Urinary bladder (tissue), 4 donors: ENCODE measurements around the gene PROM1. TPM values are rescaled to one million over a fixed set of nuclear protein-coding genes. Genes with fewer than 3 reads are reported as not detected.
A peak's percentile ranks its signal among the peaks of the same experiment; 100 is the strongest.

Experiments used
- DNase-seq: peaks from one replicate; pipeline ENCODE4 v3.0.0-alpha.2; 2015; ENCODE audit errors: extremely low spot score
- H3K27ac ChIP-seq: one replicate; pipeline ENCODE4 v1.5.1; 2013; ENCODE audit warnings: low read depth, mild to moderate bottlenecking, moderate library complexity
- H3K36me3 ChIP-seq: one replicate; pipeline ENCODE4 v1.6.1; 2013; ENCODE audit warnings: mild to moderate bottlenecking, moderate library complexity; ENCODE audit not compliant: insufficient read depth
- H3K4me1 ChIP-seq: one replicate; pipeline ENCODE4 v1.6.1; 2013; ENCODE audit warnings: mild to moderate bottlenecking, moderate library complexity; ENCODE audit not compliant: insufficient read depth
- H3K4me3 ChIP-seq: one replicate; pipeline ENCODE4 v1.5.1; 2013; ENCODE audit warnings: low read depth, low read length
- WGBS: extraction: QIAGEN DNeasy Blood & Tissue Kit; methylation state at CpG from one replicate; pipeline ENCODE4 v1.1.7; 2013; 5-methylcytosine and 5-hydroxymethylcytosine counted together
- polyA plus RNA-seq: library from polyadenylated mRNA; stranded (reverse); fragments of 200-250 nt; gene quantifications from one replicate; pipeline ENCODE4 v1.2.3, GENCODE V29; 2013
- total RNA-seq: library from RNA; depleted of rRNA; stranded (reverse); fragments of >200 nt; gene quantifications from one replicate; pipeline ENCODE4 v1.2.3, GENCODE V29; 2014
- donor health status: healthy with polysubstance abuse.
- donor health status: healthy.

The PROM1 gene, protein sequence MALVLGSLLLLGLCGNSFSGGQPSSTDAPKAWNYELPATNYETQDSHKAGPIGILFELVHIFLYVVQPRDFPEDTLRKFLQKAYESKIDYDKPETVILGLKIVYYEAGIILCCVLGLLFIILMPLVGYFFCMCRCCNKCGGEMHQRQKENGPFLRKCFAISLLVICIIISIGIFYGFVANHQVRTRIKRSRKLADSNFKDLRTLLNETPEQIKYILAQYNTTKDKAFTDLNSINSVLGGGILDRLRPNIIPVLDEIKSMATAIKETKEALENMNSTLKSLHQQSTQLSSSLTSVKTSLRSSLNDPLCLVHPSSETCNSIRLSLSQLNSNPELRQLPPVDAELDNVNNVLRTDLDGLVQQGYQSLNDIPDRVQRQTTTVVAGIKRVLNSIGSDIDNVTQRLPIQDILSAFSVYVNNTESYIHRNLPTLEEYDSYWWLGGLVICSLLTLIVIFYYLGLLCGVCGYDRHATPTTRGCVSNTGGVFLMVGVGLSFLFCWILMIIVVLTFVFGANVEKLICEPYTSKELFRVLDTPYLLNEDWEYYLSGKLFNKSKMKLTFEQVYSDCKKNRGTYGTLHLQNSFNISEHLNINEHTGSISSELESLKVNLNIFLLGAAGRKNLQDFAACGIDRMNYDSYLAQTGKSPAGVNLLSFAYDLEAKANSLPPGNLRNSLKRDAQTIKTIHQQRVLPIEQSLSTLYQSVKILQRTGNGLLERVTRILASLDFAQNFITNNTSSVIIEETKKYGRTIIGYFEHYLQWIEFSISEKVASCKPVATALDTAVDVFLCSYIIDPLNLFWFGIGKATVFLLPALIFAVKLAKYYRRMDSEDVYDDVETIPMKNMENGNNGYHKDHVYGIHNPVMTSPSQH
- total RNA-seq (30.5 TPM), polyA plus RNA-seq (13.5 TPM)

DNA sequence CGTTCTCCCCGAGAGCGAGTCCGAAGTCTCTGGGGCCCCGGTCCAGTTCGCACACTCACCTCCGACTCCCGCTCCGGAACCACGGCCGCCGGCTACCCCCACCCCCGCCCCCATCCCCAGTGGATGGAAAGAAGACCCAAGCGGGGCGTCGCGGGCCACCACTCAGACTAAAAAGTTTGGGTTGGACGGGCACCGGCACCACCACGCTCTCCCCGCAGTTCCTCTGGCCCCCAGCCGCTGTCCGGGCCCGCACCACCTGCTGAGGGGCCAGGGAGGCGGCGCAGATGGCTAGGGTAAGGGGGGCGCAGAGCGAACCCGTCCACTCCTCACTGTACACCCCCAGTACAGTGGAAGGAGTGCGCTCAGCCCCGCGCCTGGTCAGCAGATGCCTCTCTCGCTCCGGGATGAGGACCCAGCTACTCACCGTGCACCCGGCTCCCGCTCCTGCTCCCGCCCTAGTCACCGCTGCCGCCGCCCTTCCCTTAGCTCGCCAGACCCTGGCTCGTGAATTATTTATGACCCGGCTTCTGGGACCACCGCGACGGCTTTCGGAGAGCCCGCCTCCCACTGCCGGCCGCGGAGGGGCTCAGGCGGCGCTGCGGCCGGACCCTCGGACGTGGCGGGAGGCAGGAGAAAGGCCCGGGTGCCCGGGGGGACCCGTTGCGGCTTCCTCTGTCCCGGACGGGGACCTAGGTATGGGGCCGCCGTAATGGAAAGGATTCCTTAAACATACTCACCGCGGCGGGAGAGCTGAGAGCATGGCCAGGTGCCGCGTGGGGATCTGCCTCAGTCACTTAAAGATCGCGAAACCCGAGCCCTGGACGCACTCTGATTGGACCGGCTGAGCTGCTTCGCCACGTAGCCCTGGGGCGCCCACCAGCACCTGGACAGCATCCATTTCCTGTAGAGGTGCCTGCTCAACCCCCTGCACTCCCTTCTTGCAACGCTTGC lies at the start of gene PROM1:
Gene PROM1, minus strand, starts transcription at position 783 of the 951 bp plus-strand sequence. CDS start 8,117 bp downstream, outside the sequence.
- H3K4me1 ChIP-seq: no peaks in the 10 kb centered on the region
- WGBS: 4% methylated on average over 81 of the region's 81 CpGs
- H3K36me3 ChIP-seq: no peaks in the 10 kb centered on the region
- no peak within 1 kb of the TSS for H3K27ac ChIP-seq
- DNase-seq: no peak
- H3K4me3 ChIP-seq: peak within 1 kb of the TSS; percentile 43

DNA sequence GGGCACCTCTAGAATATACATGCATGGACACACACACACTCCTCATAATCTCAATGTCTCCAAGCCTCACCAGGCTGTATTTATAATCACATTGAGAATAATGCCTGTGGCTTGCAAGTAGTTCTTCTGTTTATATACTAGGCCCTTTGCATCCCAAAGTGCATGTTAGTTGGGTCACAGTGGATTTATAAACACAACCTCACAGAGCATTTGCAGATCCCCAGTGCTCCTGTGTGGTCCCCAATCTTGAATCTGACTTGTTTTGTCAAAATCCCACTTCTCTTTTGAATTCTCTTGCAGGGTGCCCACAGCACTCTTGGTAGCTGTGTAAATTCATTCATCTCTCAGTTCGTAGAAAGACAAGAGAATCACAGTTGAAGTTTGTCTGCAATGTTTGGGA lies 49.6 kb upstream of the PROM1 start:
- 67% methylated on average over 1 of the region's 1 CpG for WGBS
- no peak for DNase-seq

GRCh38 chr4:16131293-16131692 lies 47.5 kb upstream of the PROM1 start:
- Histone ChIP-seq H3K4me1 (peaks cover 3% of the 10 kb centered on the region), H3K36me3 (no peaks in the 10 kb centered on the region), H3K4me3 (no peak overlapping the region), H3K27ac (no peak overlapping the region)
- no peak for DNase-seq
- WGBS: 94% methylated on average over 1 of the region's 1 CpG

More for the DNA sequence above, 49.6 kb upstream of the PROM1 start:
- no peak overlapping the region for H3K27ac ChIP-seq
- no peak overlapping the region for H3K4me3 ChIP-seq
- H3K36me3 ChIP-seq: no peaks in the 10 kb centered on the region
- peaks cover 3% of the 10 kb centered on the region for H3K4me1 ChIP-seq

DNA sequence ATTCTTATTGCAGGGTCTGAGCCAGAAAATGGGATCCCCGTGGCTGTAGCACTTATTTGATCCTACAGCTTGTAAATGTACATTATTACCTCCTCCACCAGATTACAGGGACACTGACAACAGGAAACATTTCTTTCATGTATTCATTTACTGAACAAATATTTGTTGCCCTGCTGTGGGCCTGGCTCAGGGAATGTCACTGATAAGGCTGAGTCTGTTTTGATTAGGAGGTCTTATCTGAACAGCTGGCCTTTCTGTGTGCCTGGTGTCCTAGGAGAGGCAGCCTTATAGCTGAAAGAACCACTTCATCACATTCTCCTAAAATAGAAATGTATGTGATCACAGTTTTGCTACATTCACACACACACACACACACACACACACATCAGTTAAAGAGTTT lies 45.5 kb upstream of the PROM1 start:
- Histone ChIP-seq H3K4me3 (no peak overlapping the region), H3K36me3 (no peaks in the 10 kb centered on the region), H3K27ac (no peak overlapping the region), H3K4me1 (peaks cover 3% of the 10 kb centered on the region)
- no peak for DNase-seq
- WGBS: 30% methylated on average over 1 of the region's 1 CpG

- no peak for DNase-seq
- H3K36me3 ChIP-seq: no peaks in the 10 kb centered on the region
- H3K4me1 ChIP-seq: peaks cover 3% of the 10 kb centered on the region
- H3K27ac ChIP-seq: no peak overlapping the region
- WGBS: 97% methylated on average over 1 of the region's 1 CpG
- H3K4me3 ChIP-seq: no peak overlapping the region
These were observed 42.9 kb upstream of the PROM1 start for GRCh38 chr4:16126714-16127113.

DNA sequence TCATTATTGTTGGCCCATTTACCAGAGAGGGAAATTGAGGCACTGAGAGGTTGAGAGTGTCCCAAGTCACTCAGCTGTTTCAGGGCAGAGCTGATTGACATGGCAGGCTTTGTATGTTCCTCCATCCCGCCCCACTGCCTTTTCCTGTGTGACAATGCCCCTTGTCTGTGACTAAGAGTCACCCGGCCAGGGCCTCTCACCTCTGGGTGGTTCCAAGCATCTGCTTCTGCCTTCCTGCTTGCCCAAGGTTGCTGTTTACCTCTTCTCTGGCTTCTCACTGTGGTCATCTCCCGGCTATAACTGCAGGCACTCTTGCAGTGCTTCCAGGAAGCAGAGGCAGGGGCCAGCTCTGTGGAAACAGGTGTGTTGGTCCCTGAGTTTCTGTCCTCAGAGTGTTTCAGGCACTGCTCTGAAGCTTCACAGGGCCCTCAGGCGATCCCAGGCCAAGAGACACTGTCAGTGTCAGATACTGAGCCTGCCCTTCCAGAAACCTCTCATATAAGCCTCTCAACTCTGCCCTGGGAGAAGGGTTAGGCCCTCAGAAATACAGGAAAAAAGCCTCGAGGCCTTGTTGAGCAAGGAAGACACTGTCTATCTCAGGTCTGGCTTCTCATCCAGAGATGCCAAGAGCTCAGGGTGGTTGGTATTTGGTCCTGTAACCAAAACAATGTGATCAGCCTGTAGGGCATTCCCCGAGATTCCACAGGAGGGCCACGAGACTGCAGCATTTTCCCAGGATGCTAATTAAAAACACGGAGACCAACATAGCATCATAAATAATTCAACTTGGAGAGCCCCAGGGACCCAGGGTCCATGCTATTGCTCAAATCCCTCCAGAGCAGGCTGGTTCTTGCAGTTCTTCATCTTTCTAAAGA lies 42.0 kb upstream of the PROM1 start:
- no peak overlapping the region for H3K27ac ChIP-seq
- H3K4me3 ChIP-seq: no peak overlapping the region
- DNase-seq: no peak
- peaks cover 3% of the 10 kb centered on the region for H3K4me1 ChIP-seq
- no peaks in the 10 kb centered on the region for H3K36me3 ChIP-seq
- WGBS: 77% methylated on average over 8 of the region's 8 CpGs

DNA sequence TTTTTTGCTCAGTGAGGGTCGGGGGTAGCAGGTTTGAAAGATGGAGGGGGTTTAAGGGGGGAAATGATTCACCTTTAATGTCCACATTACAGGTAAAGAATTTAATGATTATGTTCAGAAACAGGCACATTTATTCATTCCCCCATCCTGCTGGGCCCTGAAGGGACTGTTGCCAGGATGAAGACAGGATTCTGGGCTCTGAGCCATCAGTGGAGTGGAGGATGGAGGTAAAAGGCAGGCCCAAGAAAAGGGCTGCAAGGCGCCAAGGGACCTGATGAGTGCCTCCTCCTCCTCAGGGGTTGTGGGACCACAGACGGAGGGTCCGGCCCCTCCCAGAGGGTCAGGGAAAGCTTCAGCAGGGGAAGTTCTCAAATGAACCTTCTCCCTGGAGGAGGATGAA lies 40.4 kb upstream of the PROM1 start:
- DNase-seq: no peak
- no peaks in the 10 kb centered on the region for H3K36me3 ChIP-seq
- H3K4me1 ChIP-seq: no peaks in the 10 kb centered on the region
- H3K4me3 ChIP-seq: no peak overlapping the region
- 68% methylated on average over 4 of the region's 4 CpGs for WGBS
- H3K27ac ChIP-seq: no peak overlapping the region

DNA sequence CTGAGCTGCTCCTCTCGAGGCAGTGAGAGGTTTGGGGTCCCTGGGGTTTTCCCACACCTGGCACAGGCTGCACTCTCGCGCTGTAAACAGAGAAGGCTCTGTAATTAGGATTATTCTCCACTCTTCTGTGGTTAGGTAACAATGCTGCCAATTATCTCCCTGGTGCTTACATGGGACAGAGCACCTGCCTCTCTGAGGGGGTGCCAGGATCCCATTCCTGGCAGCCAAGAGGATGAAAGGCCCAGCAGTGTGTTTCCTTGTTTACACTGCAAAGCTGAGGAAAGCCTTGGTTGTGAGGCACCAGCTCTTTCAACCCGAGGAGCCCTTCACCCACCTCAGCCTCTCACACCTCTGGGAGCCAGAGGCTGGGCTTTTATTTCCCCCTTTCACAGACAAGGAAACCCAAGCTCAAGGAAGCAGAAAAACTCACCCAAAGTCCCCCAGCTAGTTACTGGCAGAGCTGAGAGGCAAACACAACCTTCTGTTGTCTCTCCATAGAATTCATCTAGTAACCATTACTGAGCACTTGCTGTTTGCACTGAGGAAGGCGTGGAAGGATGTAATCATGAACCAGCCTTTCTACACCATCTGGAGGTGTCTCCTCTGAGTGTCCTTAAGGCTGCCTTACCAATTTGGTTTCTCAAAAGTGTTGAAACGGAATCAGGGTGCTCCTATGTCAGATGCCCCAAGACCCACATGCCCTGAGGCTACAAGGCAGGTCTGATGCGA lies 39.7 kb upstream of the PROM1 start:
- Histone ChIP-seq H3K27ac (no peak overlapping the region), H3K4me1 (no peaks in the 10 kb centered on the region)
- 80% methylated on average over 7 of the region's 7 CpGs for WGBS

GRCh38 chr4:16122784-16123183 lies 39.0 kb upstream of the PROM1 start:
- no peaks in the 10 kb centered on the region for H3K36me3 ChIP-seq
- no peak overlapping the region for H3K27ac ChIP-seq
- WGBS: 82% methylated on average over 5 of the region's 5 CpGs
- no peak overlapping the region for H3K4me3 ChIP-seq
- DNase-seq: no peak
- H3K4me1 ChIP-seq: no peaks in the 10 kb centered on the region

More for the DNA sequence above, 39.7 kb upstream of the PROM1 start:
- no peak for DNase-seq
- H3K4me3 ChIP-seq: no peak overlapping the region
- H3K36me3 ChIP-seq: no peaks in the 10 kb centered on the region

DNA sequence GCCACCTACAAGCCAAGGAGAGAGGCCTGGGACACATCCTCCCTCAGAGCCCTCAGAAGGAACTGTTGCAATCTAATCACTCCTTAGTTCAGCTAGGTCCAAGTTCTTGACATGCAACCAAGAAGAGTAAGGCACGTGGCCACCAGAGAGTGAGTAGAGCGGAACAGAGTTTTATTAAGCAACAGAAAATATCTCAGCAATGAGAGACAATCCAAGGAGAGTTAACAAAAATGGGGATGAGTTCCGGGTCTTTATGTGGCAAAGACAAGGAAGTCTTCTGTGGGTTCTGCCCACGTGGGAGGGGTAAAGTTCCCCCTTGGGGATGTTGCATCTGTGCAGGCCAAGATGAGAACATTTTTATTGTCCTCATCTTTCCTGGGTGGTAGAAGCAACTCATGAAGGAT lies 38.5 kb upstream of the PROM1 start:
- no peak overlapping the region for H3K27ac ChIP-seq
- no peaks in the 10 kb centered on the region for H3K4me1 ChIP-seq
- no peak for DNase-seq
- H3K4me3 ChIP-seq: no peak overlapping the region
- no peaks in the 10 kb centered on the region for H3K36me3 ChIP-seq
- WGBS: 87% methylated on average over 4 of the region's 4 CpGs

GRCh38 chr4:16120720-16121119 lies 36.9 kb upstream of the PROM1 start:
- Histone ChIP-seq H3K27ac (no peak overlapping the region), H3K4me3 (no peak overlapping the region), H3K36me3 (no peaks in the 10 kb centered on the region), H3K4me1 (no peaks in the 10 kb centered on the region)
- DNase-seq: no peak
- 91% methylated on average over 4 of the region's 4 CpGs for WGBS

DNA sequence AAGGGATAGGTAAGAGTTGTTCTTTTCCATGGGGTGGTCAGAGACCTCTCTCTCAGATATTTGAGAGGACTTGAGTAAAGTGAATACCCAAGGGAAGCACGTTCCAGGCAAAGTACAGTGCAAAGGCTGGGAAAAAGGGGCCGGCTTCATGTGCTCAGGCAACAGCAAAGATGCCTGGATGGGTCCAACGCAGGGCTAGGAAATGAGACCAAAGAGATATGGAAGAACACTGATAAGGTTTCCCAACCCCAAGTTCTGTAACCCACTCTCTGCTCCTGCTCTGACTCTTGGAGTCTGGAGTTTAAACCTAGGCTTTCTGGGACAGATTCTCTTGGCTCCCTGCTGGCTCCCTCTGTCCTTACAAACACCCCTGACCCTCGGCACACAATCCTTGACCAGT lies 36.2 kb upstream of the PROM1 start:
- no peak for DNase-seq
- no peak overlapping the region for H3K27ac ChIP-seq
- no peaks in the 10 kb centered on the region for H3K36me3 ChIP-seq
- WGBS: 72% methylated on average over 4 of the region's 4 CpGs
- no peak overlapping the region for H3K4me3 ChIP-seq
- H3K4me1 ChIP-seq: no peaks in the 10 kb centered on the region
